Neural cell (in vitro differentiated cells): Measurements from ENCODE around the gene CD4. TPM values are rescaled to one million over a fixed set of nuclear protein-coding genes. Genes with fewer than 3 reads are reported as not detected.

Source experiments
- H2AFZ ChIP-seq: fragments of 200-600, 300-800 bp; sonication (generic), shearing (Covaris generic); 2 replicates; pipeline ENCODE4 v1.6.0; 2014; ENCODE audit warnings: low read depth, mild to moderate bottlenecking, antibody characterized with exemption, low read length, moderate library complexity
- H3F3A ChIP-seq: fragments of 200-600 bp; shearing (Covaris generic); 2 replicates; pipeline ENCODE4 v1.6.1; 2016; ENCODE audit warnings: mild to moderate bottlenecking, moderate library complexity, mixed read lengths, antibody characterized with exemption, low read length; ENCODE audit not compliant: insufficient read depth, poor library complexity, severe bottlenecking
- H3K27ac ChIP-seq: fragments of 200-600, 300-800 bp; sonication (generic), shearing (Covaris generic); 2 replicates; pipeline ENCODE4 v1.5.1; 2014; ENCODE audit warnings: mild to moderate bottlenecking, low read length, moderate library complexity
- H3K27me3 ChIP-seq: fragments of 300-800, 200-600 bp; sonication (generic), shearing (Covaris generic); 2 replicates; pipeline ENCODE4 v1.6.0; 2014; ENCODE audit warnings: mild to moderate bottlenecking, low read depth, low read length, moderate library complexity; ENCODE audit not compliant: insufficient read depth
- H3K36me3 ChIP-seq: fragments of 300-800, 200-600 bp; sonication (generic), shearing (Covaris generic); 2 replicates; pipeline ENCODE4 v1.5.1; 2014; ENCODE audit warnings: mild to moderate bottlenecking, antibody characterized with exemption, low read length, moderate library complexity; ENCODE audit not compliant: insufficient read depth
- H3K4me2 ChIP-seq: fragments of 300-800, 200-600 bp; sonication (generic), shearing (Covaris generic); 2 replicates; pipeline ENCODE4 v1.6.0; 2014; ENCODE audit warnings: mild to moderate bottlenecking, low read length
- H3K4me3 ChIP-seq: fragments of 300-800, 200-600 bp; sonication (generic), shearing (Covaris generic); 2 replicates; pipeline ENCODE4 v1.5.1; 2014; ENCODE audit warnings: mild to moderate bottlenecking, low read length, moderate library complexity
- H3K79me2 ChIP-seq: fragments of 200-600 bp; shearing (Covaris generic); replicated peaks from 2 replicates; pipeline ENCODE4 v1.6.0; 2014; ENCODE audit warnings: mild to moderate bottlenecking, low read length, moderate library complexity; ENCODE audit not compliant: insufficient read depth
- H3K9ac ChIP-seq: fragments of 300-800, 200-600 bp; sonication (generic), shearing (Covaris generic); 2 replicates; pipeline ENCODE4 v1.6.1; 2016; ENCODE audit warnings: mild to moderate bottlenecking, low read length, mixed read lengths
- H3K9me2 ChIP-seq: fragments of 200-600 bp; shearing (Covaris generic); 2 replicates; pipeline ENCODE4 v1.6.1; 2016; ENCODE audit warnings: mild to moderate bottlenecking, low read length, mixed read lengths; ENCODE audit not compliant: insufficient read depth
- H3K9me3 ChIP-seq: fragments of 200-600, 300-800 bp; sonication (generic), shearing (Covaris generic); 2 replicates; pipeline ENCODE4 v1.6.1; 2016; ENCODE audit warnings: mild to moderate bottlenecking, mixed run types, low read length, moderate library complexity, mixed read lengths
- H4K20me1 ChIP-seq: fragments of 200-600 bp; shearing (Covaris generic); 2 replicates; pipeline ENCODE4 v1.6.1; 2016; ENCODE audit warnings: mild to moderate bottlenecking, mixed run types; ENCODE audit not compliant: insufficient read depth
- EP300 ChIP-seq: fragments of 450-650 bp; conservative IDR thresholded peaks from 2 replicates; pipeline ENCODE4 v1.6.1; 2014; ENCODE audit warnings: antibody characterized with exemption, mild to moderate bottlenecking, moderate library complexity; ENCODE audit not compliant: poor library complexity, severe bottlenecking
- EZH2 ChIP-seq: fragments of 200-600, 300-800 bp; shearing (Covaris generic), sonication (generic); IDR thresholded peaks from 2 replicates; pipeline ENCODE4 v1.6.1; 2014; ENCODE audit warnings: antibody characterized with exemption, low read length, borderline replicate concordance, mild to moderate bottlenecking; ENCODE audit not compliant: insufficient read depth, poor library complexity, severe bottlenecking
- MXI1 ChIP-seq: fragments of 450-650 bp; conservative IDR thresholded peaks from 2 replicates; pipeline ENCODE4 v1.6.1; 2014; ENCODE audit warnings: antibody characterized with exemption, mild to moderate bottlenecking; ENCODE audit not compliant: poor library complexity, severe bottlenecking
- POLR2AphosphoS5 ChIP-seq: IDR thresholded peaks from 2 replicates; pipeline ENCODE4 v1.6.1; 2012
- RAD21 ChIP-seq: fragments of 450-650 bp; conservative IDR thresholded peaks from 2 replicates; pipeline ENCODE4 v1.6.1; 2014; ENCODE audit warnings: antibody characterized with exemption, mild to moderate bottlenecking, moderate library complexity
- SMC3 ChIP-seq: fragments of 450-650 bp; conservative IDR thresholded peaks from 2 replicates; pipeline ENCODE4 v1.6.1; 2014; ENCODE audit warnings: antibody characterized with exemption, mild to moderate bottlenecking, moderate library complexity; ENCODE audit not compliant: poor library complexity
- TAF1 ChIP-seq: IDR thresholded peaks from 2 replicates; pipeline ENCODE4 v1.6.1; 2012; ENCODE audit warnings: low read depth
- polyA plus RNA-seq: library from polyadenylated mRNA; depleted of rRNA; stranded (reverse); fragments of >200 nt; gene quantifications from 2 replicates; pipeline ENCODE4 v1.2.3, GENCODE V29; 2014
- TF ChIP-seq, protein P1 (sequence below): IDR thresholded peaks from 2 replicates; pipeline ENCODE4 v1.6.1; 2012; ENCODE audit warnings: borderline replicate concordance
- TF ChIP-seq, protein P2 (sequence below): fragments of 450-650 bp; IDR thresholded peaks from 2 replicates; pipeline ENCODE4 v1.5.1; 2014; ENCODE audit warnings: antibody characterized with exemption, mild to moderate bottlenecking, moderate library complexity; ENCODE audit not compliant: poor library complexity, severe bottlenecking

The CD4 gene
- polyA plus RNA-seq, 1 donor from 2014 or later: not detected

- no peak overlapping the region for H3K4me2 ChIP-seq
- no peaks in the 10 kb centered on the region for H4K20me1 ChIP-seq
- no peak overlapping the region for H3K4me3 ChIP-seq
- peaks cover 17% of the 10 kb centered on the region for H3K79me2 ChIP-seq
- TF ChIP-seq, protein P1, sequence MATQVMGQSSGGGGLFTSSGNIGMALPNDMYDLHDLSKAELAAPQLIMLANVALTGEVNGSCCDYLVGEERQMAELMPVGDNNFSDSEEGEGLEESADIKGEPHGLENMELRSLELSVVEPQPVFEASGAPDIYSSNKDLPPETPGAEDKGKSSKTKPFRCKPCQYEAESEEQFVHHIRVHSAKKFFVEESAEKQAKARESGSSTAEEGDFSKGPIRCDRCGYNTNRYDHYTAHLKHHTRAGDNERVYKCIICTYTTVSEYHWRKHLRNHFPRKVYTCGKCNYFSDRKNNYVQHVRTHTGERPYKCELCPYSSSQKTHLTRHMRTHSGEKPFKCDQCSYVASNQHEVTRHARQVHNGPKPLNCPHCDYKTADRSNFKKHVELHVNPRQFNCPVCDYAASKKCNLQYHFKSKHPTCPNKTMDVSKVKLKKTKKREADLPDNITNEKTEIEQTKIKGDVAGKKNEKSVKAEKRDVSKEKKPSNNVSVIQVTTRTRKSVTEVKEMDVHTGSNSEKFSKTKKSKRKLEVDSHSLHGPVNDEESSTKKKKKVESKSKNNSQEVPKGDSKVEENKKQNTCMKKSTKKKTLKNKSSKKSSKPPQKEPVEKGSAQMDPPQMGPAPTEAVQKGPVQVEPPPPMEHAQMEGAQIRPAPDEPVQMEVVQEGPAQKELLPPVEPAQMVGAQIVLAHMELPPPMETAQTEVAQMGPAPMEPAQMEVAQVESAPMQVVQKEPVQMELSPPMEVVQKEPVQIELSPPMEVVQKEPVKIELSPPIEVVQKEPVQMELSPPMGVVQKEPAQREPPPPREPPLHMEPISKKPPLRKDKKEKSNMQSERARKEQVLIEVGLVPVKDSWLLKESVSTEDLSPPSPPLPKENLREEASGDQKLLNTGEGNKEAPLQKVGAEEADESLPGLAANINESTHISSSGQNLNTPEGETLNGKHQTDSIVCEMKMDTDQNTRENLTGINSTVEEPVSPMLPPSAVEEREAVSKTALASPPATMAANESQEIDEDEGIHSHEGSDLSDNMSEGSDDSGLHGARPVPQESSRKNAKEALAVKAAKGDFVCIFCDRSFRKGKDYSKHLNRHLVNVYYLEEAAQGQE: no peak
- TF ChIP-seq EZH2 (no peak), TAF1 (no peak), POLR2AphosphoS5 (no peak), RAD21 (no peak), EP300 (no peak), MXI1 (no peak), SMC3 (no peak)
- TF ChIP-seq, protein P2, sequence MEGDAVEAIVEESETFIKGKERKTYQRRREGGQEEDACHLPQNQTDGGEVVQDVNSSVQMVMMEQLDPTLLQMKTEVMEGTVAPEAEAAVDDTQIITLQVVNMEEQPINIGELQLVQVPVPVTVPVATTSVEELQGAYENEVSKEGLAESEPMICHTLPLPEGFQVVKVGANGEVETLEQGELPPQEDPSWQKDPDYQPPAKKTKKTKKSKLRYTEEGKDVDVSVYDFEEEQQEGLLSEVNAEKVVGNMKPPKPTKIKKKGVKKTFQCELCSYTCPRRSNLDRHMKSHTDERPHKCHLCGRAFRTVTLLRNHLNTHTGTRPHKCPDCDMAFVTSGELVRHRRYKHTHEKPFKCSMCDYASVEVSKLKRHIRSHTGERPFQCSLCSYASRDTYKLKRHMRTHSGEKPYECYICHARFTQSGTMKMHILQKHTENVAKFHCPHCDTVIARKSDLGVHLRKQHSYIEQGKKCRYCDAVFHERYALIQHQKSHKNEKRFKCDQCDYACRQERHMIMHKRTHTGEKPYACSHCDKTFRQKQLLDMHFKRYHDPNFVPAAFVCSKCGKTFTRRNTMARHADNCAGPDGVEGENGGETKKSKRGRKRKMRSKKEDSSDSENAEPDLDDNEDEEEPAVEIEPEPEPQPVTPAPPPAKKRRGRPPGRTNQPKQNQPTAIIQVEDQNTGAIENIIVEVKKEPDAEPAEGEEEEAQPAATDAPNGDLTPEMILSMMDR: no peak
- H2AFZ ChIP-seq: no peak overlapping the region
- H3K36me3 ChIP-seq: no peaks in the 10 kb centered on the region
- H3K9ac ChIP-seq: no peak overlapping the region
- H3K9me2 ChIP-seq: no peaks in the 10 kb centered on the region
- H3F3A ChIP-seq: no peaks in the 10 kb centered on the region
- H3K27me3 ChIP-seq: no peaks in the 10 kb centered on the region
- H3K9me3 ChIP-seq: no peaks in the 10 kb centered on the region
- H3K27ac ChIP-seq: no peak overlapping the region
Measured at GRCh38 chr12:6833189-6833890, 44.0 kb downstream of the CD4 start.

GRCh38 chr12:6834254-6834653 lies 44.9 kb downstream of the CD4 start:
- H4K20me1 ChIP-seq: no peaks in the 10 kb centered on the region

More at GRCh38 chr12:6834254-6834653, 44.9 kb downstream of the CD4 start:
- no peaks in the 10 kb centered on the region for H3K9me2 ChIP-seq
- H2AFZ ChIP-seq: no peak overlapping the region
- H3K79me2 ChIP-seq: peaks cover 16% of the 10 kb centered on the region
- TF ChIP-seq SMC3: no peak
- TF ChIP-seq, protein P1: no peak
- TF ChIP-seq RAD21: no peak
- TF ChIP-seq POLR2AphosphoS5: no peak
- TF ChIP-seq EP300: no peak
- TF ChIP-seq TAF1: no peak
- TF ChIP-seq, protein P2: no peak
- no peak for TF ChIP-seq MXI1
- no peak for TF ChIP-seq EZH2
- no peaks in the 10 kb centered on the region for H3K36me3 ChIP-seq
- H3K4me3 ChIP-seq: no peak overlapping the region
- H3K27me3 ChIP-seq: no peaks in the 10 kb centered on the region
- H3K9me3 ChIP-seq: no peaks in the 10 kb centered on the region
- H3K27ac ChIP-seq: no peak overlapping the region
- H3K9ac ChIP-seq: no peak overlapping the region
- H3F3A ChIP-seq: no peaks in the 10 kb centered on the region
- H3K4me2 ChIP-seq: no peak overlapping the region
